ENCODE results near the gene ARL15. TPM values are rescaled to one million over a fixed set of nuclear protein-coding genes. Genes with fewer than 3 reads are reported as not detected.
A peak's percentile ranks its signal among the peaks of the same experiment; 100 is the strongest.

Gene ARL15
- total RNA-seq, 2 donors from 2014 or later: 11.4 to 22.8 TPM

DNA sequence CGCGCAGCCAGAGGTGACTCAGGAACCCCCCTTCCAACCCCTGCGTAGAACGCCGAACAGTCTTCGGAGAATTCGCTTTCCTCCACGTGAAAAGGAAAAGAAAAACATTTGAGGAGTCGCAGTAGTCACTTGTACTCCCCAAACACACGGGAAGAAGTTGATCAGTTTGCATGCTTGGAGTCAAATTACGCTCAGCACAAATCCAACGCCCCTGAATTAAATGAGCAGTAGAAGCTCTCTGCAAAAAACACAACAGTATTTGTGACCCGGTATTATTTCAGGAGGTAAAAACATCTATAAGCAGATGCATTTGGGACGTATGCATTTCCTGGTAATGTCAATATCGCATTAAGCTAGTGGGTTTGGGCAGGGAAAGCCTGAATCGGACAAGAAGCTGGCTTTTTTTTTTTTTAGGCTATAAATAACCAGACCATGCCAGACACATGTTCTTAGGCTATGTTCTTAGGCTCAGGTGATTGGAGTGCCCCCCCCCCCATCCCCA lies 854 bp upstream of the ARL15 start:
- Histone ChIP-seq H3K27ac (peak overlapping the region; percentile 84 to 87), H3K4me3 (peak overlapping the region; percentile 80 to 81), H3K4me1 (peaks cover 0 to 31% of the 10 kb centered on the region in 2 donors), H3K9me3 (no peaks in the 10 kb centered on the region), H3K27me3 (no peaks in the 10 kb centered on the region), H3K36me3 (no peaks in the 10 kb centered on the region)
- TF ChIP-seq, protein P1, sequence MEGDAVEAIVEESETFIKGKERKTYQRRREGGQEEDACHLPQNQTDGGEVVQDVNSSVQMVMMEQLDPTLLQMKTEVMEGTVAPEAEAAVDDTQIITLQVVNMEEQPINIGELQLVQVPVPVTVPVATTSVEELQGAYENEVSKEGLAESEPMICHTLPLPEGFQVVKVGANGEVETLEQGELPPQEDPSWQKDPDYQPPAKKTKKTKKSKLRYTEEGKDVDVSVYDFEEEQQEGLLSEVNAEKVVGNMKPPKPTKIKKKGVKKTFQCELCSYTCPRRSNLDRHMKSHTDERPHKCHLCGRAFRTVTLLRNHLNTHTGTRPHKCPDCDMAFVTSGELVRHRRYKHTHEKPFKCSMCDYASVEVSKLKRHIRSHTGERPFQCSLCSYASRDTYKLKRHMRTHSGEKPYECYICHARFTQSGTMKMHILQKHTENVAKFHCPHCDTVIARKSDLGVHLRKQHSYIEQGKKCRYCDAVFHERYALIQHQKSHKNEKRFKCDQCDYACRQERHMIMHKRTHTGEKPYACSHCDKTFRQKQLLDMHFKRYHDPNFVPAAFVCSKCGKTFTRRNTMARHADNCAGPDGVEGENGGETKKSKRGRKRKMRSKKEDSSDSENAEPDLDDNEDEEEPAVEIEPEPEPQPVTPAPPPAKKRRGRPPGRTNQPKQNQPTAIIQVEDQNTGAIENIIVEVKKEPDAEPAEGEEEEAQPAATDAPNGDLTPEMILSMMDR (IDR thresholded peaks at IDR 0.05): no peak
- no peak for DNase-seq (ENCODE audit: low spot score)

DNA sequence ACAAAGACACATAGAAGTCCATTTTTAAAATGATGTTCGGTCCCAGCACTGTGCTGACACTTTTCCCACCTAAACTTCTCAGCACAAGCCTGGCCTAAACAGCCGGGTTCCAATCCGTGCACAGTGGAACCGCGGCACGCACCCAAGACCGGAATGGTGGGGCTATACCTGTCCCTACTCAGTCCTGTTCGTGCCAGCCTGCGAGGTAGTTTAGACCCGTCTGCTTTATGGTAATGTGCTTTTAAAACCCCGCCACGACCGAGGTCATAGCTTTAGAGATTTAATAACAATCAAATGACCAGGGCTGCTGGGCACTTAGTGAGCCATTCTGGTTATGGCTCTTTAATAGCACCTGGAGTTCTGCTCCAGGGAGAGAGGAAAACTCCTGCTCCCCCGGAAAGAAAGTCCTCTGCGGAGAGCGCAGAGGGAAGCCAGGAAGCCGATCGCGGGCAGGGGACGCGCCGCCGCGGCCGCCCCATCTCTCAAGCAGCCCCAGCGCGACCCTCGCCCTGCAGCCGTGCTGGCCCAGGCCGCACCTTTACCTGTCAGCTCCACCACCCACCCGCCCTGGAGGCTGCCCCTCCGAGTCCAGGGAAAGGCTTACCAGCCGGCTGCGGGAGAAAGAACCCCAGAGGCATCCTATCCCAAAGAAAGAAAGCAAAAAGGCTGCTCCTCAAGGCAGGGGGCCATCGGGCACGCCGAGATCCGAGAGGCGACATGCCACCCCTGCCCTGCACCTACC lies 511 bp downstream of the ARL15 start:
- Histone ChIP-seq H3K4me3 (peak overlapping the region; percentile 80 to 81), H3K4me1 (peaks cover 0 to 31% of the 10 kb centered on the region in 2 donors), H3K27ac (peak overlapping the region; percentile 84 to 87), H3K36me3 (no peaks in the 10 kb centered on the region), H3K9me3 (no peaks in the 10 kb centered on the region), H3K27me3 (no peaks in the 10 kb centered on the region)
- TF ChIP-seq, protein P1 (IDR thresholded peaks at IDR 0.05): no peak
- DNase-seq (ENCODE audit: low spot score): peak; percentile 61

DNA sequence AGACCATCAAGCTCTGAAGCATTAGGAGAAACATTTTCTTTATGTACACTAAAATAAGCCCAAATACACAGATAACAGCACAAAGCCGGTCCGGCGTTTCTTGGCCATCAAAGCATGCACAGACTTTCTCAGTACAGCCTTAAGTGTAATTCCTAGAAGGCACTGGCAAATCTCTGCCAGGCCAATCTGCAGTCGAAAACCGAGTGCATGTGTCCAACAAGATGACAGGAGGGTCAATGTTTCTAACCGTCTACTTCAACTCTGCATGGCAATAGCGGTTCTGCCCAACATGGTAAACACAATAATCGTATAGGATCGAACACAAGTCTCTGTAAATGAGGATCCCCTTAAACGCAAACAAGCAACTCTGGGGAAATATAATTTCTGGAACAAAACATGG lies 1.1 kb downstream of the ARL15 start:
- no peak for DNase-seq (ENCODE audit: low spot score)
- H3K36me3 ChIP-seq: no peaks in the 10 kb centered on the region
- TF ChIP-seq, protein P1 (IDR thresholded peaks at IDR 0.05): no peak
- H3K9me3 ChIP-seq: no peaks in the 10 kb centered on the region
- H3K27me3 ChIP-seq: no peaks in the 10 kb centered on the region
- H3K4me3 ChIP-seq: peak overlapping the region; percentile 80 to 81
- peaks cover 0 to 31% of the 10 kb centered on the region in 2 donors for H3K4me1 ChIP-seq
- H3K27ac ChIP-seq: no peak overlapping the region

DNA sequence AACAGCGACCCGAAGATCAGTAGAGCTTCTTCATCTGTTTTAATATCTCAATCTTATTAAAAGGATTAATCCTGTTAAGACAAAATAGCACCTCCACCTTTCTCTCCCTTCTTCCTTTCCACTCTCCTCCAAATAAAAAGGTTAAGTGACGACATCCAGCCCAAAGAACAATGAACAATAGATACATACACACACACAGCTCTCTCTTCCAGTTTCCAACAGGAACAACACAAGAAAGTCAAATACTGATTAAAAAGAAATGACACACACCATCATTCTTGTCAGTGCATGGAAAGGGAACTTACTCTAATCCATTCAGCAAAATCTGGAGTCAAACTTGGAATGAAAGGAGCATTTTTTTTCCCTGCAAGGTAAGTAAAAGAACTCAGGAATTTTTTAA lies 2.8 kb downstream of the ARL15 start:
- H3K27ac ChIP-seq: no peak overlapping the region
- H3K36me3 ChIP-seq: no peaks in the 10 kb centered on the region
- H3K4me3 ChIP-seq: no peak overlapping the region
- DNase-seq (ENCODE audit: low spot score): no peak
- TF ChIP-seq, protein P1 (IDR thresholded peaks at IDR 0.05): no peak
- no peaks in the 10 kb centered on the region for H3K9me3 ChIP-seq
- H3K4me1 ChIP-seq: peaks cover 0 to 31% of the 10 kb centered on the region in 2 donors
- no peaks in the 10 kb centered on the region for H3K27me3 ChIP-seq

DNA sequence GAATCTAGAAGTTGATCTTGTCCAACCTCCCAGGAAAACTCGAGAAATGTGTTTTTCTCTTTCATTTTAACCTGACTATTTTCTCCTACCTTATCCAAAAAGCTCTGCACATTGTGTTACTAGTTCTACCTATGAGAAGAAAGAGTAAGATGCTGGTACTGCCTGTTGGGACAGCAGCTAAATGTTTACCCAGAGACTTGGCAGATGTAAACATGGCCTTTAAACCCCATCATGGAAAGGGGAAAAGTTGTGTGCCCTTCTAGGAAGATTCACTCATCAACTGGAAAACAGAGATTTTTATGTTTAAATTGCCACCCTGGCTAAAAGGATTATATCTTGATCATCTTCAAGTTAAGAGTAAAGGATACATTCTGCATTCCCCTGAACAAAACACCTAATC lies 3.5 kb downstream of the ARL15 start:
- no peaks in the 10 kb centered on the region for H3K9me3 ChIP-seq
- no peak overlapping the region for H3K27ac ChIP-seq
- no peaks in the 10 kb centered on the region for H3K36me3 ChIP-seq
- DNase-seq (ENCODE audit: low spot score): no peak
- no peaks in the 10 kb centered on the region for H3K27me3 ChIP-seq
- peaks cover 3 to 33% of the 10 kb centered on the region in 2 donors for H3K4me1 ChIP-seq
- TF ChIP-seq, protein P1 (IDR thresholded peaks at IDR 0.05): no peak
- H3K4me3 ChIP-seq: no peak overlapping the region
